ELF-1 (cell line): ENCODE measurements around the gene ANKRD62.
"Not testable (repeated sequence)": the region's sequence is repeated elsewhere in the genome, so short reads cannot be mapped to it uniquely, and the experiment has no call there.

Experiments
- DNase-seq: peaks from one replicate; pipeline ENCODE4 v3.0.0-alpha.2; 2016; ENCODE audit warnings: low read depth, low spot score

The ANKRD62 gene

GRCh38 chr18:12065397-12065796, 28.2 kb upstream of the ANKRD62 start:
- no peak for DNase-seq

GRCh38 chr18:12066910-12067511, 26.6 kb upstream of the ANKRD62 start:
- no peak for DNase-seq

GRCh38 chr18:12067671-12068070, 26.0 kb upstream of the ANKRD62 start:
- DNase-seq = no peak

- not testable (repeated sequence) for DNase-seq
Observed at GRCh38 chr18:12068316-12068949, 25.2 kb upstream of the ANKRD62 start.

GRCh38 chr18:12068950-12069320, 24.7 kb upstream of the ANKRD62 start:
- no peak for DNase-seq

GRCh38 chr18:12071066-12071465, 22.6 kb upstream of the ANKRD62 start:
- DNase-seq = not testable (repeated sequence)

- DNase-seq = no peak
Observed at GRCh38 chr18:12072996-12073395, 20.6 kb upstream of the ANKRD62 start.

GRCh38 chr18:12074736-12075135, 18.9 kb upstream of the ANKRD62 start:
- no peak for DNase-seq

- DNase-seq = peak; percentile 36
Observed at GRCh38 chr18:12076424-12077140, 17.1 kb upstream of the ANKRD62 start.

- not testable (repeated sequence) for DNase-seq
Observed at GRCh38 chr18:12077994-12078393, 15.6 kb upstream of the ANKRD62 start.

- DNase-seq = no peak
Observed at GRCh38 chr18:12079491-12080237, 14.0 kb upstream of the ANKRD62 start.

GRCh38 chr18:12085136-12085535, 8.5 kb upstream of the ANKRD62 start:
- DNase-seq = no peak

GRCh38 chr18:12085786-12086185, 7.9 kb upstream of the ANKRD62 start:
- DNase-seq = no peak

GRCh38 chr18:12086249-12086648, 7.4 kb upstream of the ANKRD62 start:
- DNase-seq = no peak

- no peak for DNase-seq
Observed at GRCh38 chr18:12086677-12087470, 6.8 kb upstream of the ANKRD62 start.

GRCh38 chr18:12087471-12088025, 6.1 kb upstream of the ANKRD62 start:
- DNase-seq = no peak

- DNase-seq = no peak
Observed at GRCh38 chr18:12088096-12088495, 5.5 kb upstream of the ANKRD62 start.

GRCh38 chr18:12088731-12089375, 4.8 kb upstream of the ANKRD62 start:
- DNase-seq = no peak

GRCh38 chr18:12091538-12092141, 2.0 kb upstream of the ANKRD62 start:
- DNase-seq = no peak
